Chondrocyte (in vitro differentiated cells): ENCODE measurements around the gene SMPD1. TPM values are rescaled to one million over a fixed set of nuclear protein-coding genes. Genes with fewer than 3 reads are reported as not detected.
A peak's percentile ranks its signal among the peaks of the same experiment; 100 is the strongest.

Experiments
- DNase-seq: peaks from one replicate; pipeline ENCODE4 v3.0.0; 2021; ENCODE audit warnings: mixed read lengths, low spot score
- H3K27ac Mint-ChIP-seq: one replicate; pipeline ENCODE4 v1.8.0; 2021; ENCODE audit warnings: mild to moderate bottlenecking, moderate library complexity, mixed read lengths; ENCODE audit not compliant: unreplicated experiment
- H3K27me3 Mint-ChIP-seq: 2 replicates; pipeline ENCODE4 v1.8.0; 2021; ENCODE audit warnings: low read depth, mixed read lengths
- H3K36me3 Mint-ChIP-seq: 2 replicates; pipeline ENCODE4 v1.8.0; 2021; ENCODE audit warnings: low read depth, mixed read lengths
- H3K4me1 Mint-ChIP-seq: 2 replicates; pipeline ENCODE4 v1.8.0; 2021; ENCODE audit warnings: low read depth, mild to moderate bottlenecking, mixed read lengths
- H3K4me3 Mint-ChIP-seq: one replicate; pipeline ENCODE4 v1.8.0; 2021; ENCODE audit warnings: mild to moderate bottlenecking, moderate library complexity, mixed read lengths; ENCODE audit not compliant: unreplicated experiment
- H3K9me3 Mint-ChIP-seq: 2 replicates; pipeline ENCODE4 v1.8.0; 2021; ENCODE audit warnings: low read depth, mixed read lengths
- total RNA-seq: library from RNA; stranded (reverse); gene quantifications from 3 replicates; pipeline ENCODE4 v1.2.1, GENCODE V29; 2021
- TF ChIP-seq, protein P1 (sequence below): fragments of 200-600 bp; sonication (generic); IDR thresholded peaks from 2 replicates; pipeline ENCODE4 v1.5.0; 2021; ENCODE audit warnings: antibody characterized with exemption, mild to moderate bottlenecking, moderate library complexity

SMPD1 gene
- total RNA-seq, 1 donor from 2014 or later, result 102 TPM

DNA sequence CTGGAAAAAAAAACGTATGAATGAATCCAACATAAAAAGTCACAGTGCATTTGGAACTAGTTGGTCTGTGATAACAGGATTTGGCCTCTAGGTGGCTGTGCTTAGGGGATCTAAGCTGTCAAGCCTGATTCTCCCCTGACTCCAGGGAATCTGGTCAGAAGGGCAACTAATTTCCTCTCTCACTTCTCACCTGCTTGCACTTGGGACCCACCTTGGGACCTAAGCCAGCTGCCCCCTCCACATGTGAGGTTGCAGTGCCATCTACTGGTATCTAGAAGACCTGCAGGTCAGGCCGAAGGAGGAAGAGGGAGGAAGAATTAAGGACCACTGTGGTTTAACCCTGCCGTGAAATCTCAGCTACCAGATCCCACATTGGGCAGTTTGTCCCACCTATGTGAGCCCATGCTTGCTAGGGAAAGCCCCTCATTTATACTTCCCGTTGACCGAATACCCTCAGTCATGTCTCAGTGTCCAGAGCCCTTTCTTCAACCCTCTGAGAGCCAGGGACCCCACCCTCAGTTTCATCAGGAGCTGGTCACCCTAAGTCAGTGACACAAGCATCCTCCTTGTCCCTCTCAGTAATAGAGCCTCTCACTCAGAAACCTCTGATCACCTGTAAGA, 36.8 kb upstream of the SMPD1 start:
- H3K4me3 Mint-ChIP-seq, result no peak overlapping the region
- no peak for DNase-seq
- TF ChIP-seq, protein P1, sequence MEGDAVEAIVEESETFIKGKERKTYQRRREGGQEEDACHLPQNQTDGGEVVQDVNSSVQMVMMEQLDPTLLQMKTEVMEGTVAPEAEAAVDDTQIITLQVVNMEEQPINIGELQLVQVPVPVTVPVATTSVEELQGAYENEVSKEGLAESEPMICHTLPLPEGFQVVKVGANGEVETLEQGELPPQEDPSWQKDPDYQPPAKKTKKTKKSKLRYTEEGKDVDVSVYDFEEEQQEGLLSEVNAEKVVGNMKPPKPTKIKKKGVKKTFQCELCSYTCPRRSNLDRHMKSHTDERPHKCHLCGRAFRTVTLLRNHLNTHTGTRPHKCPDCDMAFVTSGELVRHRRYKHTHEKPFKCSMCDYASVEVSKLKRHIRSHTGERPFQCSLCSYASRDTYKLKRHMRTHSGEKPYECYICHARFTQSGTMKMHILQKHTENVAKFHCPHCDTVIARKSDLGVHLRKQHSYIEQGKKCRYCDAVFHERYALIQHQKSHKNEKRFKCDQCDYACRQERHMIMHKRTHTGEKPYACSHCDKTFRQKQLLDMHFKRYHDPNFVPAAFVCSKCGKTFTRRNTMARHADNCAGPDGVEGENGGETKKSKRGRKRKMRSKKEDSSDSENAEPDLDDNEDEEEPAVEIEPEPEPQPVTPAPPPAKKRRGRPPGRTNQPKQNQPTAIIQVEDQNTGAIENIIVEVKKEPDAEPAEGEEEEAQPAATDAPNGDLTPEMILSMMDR, result peak; percentile 99

DNA sequence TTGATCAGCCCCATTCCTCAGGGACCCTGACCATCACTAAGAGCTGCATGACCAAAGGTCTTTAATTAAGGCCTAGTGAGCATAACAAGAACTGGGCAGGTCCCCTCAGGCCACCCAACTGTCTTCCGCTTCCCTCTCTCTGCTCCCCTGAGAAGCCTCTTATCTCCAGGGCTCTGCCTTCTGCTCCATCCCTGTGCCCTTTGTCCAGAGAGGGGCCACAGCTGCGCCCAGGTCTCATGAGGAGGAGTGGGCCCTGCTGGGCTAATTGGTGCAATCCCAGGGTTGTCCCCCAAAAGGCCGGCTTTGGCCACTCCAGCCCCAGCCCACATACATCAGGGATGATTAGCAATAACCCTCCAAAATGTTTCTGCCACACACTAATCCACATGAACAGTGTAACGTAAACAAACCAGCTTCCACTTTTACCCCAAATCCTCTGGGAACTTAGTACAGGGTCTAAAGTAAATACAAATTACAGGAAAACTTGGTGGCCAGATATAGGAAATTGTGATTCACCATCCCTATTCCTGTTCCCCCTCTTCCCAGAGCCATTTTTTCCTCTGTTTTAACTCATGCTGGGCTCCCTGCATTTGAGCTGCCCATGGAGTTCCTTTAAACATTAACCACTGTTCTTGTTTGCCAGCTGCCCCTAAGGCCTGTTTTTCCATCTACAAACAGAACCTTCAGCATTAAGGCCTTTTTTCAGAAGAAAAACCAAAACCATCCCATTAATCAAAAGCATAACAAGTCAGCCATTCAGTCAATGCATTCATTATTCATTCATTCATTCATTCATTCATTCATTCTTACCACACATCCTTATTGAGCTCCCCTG, 35.4 kb upstream of the SMPD1 start:
- Mint-ChIP-seq H3K27me3 (peaks cover 6% of the 10 kb centered on the region), H3K4me1 (peaks cover 42% of the 10 kb centered on the region), H3K4me3 (no peak overlapping the region), H3K27ac (peak overlapping the region; percentile 71), H3K9me3 (no peaks in the 10 kb centered on the region), H3K36me3 (no peaks in the 10 kb centered on the region)
- no peak for DNase-seq
- TF ChIP-seq, protein P1, result no peak

More for the DNA sequence above, 36.8 kb upstream of the SMPD1 start:
- no peaks in the 10 kb centered on the region for H3K9me3 Mint-ChIP-seq
- no peaks in the 10 kb centered on the region for H3K36me3 Mint-ChIP-seq
- H3K27me3 Mint-ChIP-seq, result peaks cover 6% of the 10 kb centered on the region
- peak overlapping the region; percentile 29 for H3K27ac Mint-ChIP-seq
- peaks cover 38% of the 10 kb centered on the region for H3K4me1 Mint-ChIP-seq

DNA sequence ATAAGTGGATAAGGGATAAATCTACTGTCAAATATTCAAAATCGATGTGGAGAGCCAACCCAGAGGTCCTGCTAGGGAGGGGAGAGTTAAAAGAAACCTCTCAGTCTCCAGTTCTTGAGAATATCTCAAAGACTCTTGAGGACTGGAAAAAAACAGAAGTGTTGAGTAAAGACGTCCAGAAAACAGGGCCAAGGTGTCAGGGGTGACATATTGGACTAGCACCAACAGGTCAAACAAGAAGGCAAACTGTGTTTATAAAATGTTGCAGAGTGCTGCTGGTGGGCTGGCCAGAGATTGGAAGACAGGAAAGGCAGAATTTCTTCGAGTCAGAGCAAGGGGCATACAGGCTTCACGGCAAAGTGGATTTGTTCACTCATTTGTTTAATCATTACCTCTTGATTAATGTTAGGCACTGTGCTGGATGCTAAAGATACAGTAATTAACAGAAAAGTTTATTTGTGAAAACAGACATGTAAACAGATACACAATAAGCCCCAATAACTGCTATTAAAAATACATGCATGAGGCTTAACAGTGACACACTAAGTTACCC, 33.7 kb upstream of the SMPD1 start:
- peaks cover 6% of the 10 kb centered on the region for H3K27me3 Mint-ChIP-seq
- H3K9me3 Mint-ChIP-seq, result no peaks in the 10 kb centered on the region
- H3K4me3 Mint-ChIP-seq, result no peak overlapping the region
- H3K36me3 Mint-ChIP-seq, result no peaks in the 10 kb centered on the region
- TF ChIP-seq, protein P1, result no peak
- DNase-seq, result no peak
- H3K27ac Mint-ChIP-seq, result peak overlapping the region; percentile 77
- peaks cover 52% of the 10 kb centered on the region for H3K4me1 Mint-ChIP-seq

DNA sequence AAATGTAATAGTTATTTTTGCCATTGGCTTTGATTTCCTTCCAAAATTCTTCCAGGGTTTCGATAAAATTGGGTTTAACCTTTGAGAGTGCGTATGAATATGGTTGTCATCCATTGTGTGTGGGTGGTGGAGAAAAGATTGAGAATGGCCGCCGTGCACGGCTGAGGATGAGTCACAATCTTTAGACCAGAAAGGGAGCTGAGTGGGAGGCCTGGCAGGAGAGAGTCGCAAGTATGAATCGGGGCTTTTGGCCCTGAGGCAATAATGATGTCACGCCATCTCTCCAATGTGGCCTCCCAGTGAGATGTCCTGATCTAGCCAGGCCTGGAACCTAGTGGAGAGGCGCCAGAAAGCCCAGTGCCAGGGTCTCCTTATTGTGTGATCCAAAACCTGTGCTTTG, 33.1 kb upstream of the SMPD1 start:
- Mint-ChIP-seq H3K27me3 (no peaks in the 10 kb centered on the region), H3K36me3 (no peaks in the 10 kb centered on the region), H3K9me3 (no peaks in the 10 kb centered on the region), H3K27ac (peak overlapping the region; percentile 70), H3K4me1 (peaks cover 52% of the 10 kb centered on the region), H3K4me3 (no peak overlapping the region)
- TF ChIP-seq, protein P1, result no peak
- DNase-seq, result no peak

DNA sequence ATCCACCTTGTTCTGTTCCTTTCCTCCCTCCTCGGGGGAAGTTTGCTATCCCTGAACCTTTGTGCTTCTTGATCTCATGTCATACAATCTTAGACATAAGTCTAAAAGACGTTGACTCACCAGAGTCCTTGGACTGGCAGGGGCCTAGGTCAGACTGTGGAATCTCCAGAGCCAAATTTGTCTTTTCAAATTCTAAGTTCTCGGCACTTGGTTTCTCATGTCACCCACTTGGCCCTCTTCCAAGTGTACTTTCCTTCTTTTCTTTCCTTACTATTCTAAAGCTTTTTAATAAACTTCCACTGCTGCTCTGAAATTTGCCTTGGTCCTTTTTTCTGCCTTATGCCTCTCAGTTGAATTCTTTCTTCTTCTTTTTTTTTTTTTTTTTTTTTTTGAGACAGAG, 30.1 kb upstream of the SMPD1 start:
- DNase-seq, result no peak
- H3K9me3 Mint-ChIP-seq, result no peaks in the 10 kb centered on the region
- H3K4me3 Mint-ChIP-seq, result no peak overlapping the region
- TF ChIP-seq, protein P1, result no peak
- peak overlapping the region; percentile 76 for H3K27ac Mint-ChIP-seq
- no peaks in the 10 kb centered on the region for H3K27me3 Mint-ChIP-seq
- H3K36me3 Mint-ChIP-seq, result no peaks in the 10 kb centered on the region
- H3K4me1 Mint-ChIP-seq, result peaks cover 45% of the 10 kb centered on the region
